Thymus (tissue), 11 donors: ENCODE measurements around the gene SLC25A22. TPM values are rescaled to one million over a fixed set of nuclear protein-coding genes. Genes with fewer than 3 reads are reported as not detected.

Experiments
- DNase-seq, 9 donors: peaks; one replicate each; pipeline ENCODE4 v3.0.0-alpha.2; 2013; ENCODE audit warnings: low spot score in 9 of 9, low read depth in 6 of 9, missing footprints in 1 of 9
- H3K27ac ChIP-seq, 2 donors: one replicate each; pipeline ENCODE4 v1.5.1; 2013; ENCODE audit warnings: control low read depth in 1 of 2, low read depth in 1 of 2, low read length in 1 of 2, mild to moderate bottlenecking in 1 of 2, moderate library complexity in 1 of 2
- H3K27me3 ChIP-seq, 2 donors: one replicate each; pipeline ENCODE4 v1.5.1; 2013; ENCODE audit warnings: low read length in 1 of 2; ENCODE audit not compliant: control insufficient read depth in 2 of 2, insufficient read depth in 1 of 2
- H3K36me3 ChIP-seq, 2 donors: one replicate each; pipeline ENCODE4 v1.5.1; 2013; ENCODE audit warnings: low read length in 1 of 2, mild to moderate bottlenecking in 1 of 2, moderate library complexity in 1 of 2; ENCODE audit not compliant: control insufficient read depth in 2 of 2, insufficient read depth in 2 of 2
- H3K4me1 ChIP-seq, 2 donors: one replicate each; pipeline ENCODE4 v1.5.1; 2013; ENCODE audit warnings: low read length in 2 of 2; ENCODE audit not compliant: control insufficient read depth in 2 of 2, insufficient read depth in 2 of 2
- H3K4me3 ChIP-seq, 2 donors: one replicate each; pipeline ENCODE4 v1.5.1; 2013; ENCODE audit warnings: low read length in 2 of 2, control low read depth in 1 of 2, mild to moderate bottlenecking in 1 of 2
- H3K9me3 ChIP-seq, 2 donors: one replicate each; pipeline ENCODE4 v1.5.1; 2013; ENCODE audit warnings: low read length in 1 of 2, mild to moderate bottlenecking in 1 of 2; ENCODE audit not compliant: control insufficient read depth in 2 of 2, insufficient read depth in 1 of 2
- WGBS: extraction: QIAGEN DNeasy Blood & Tissue Kit; methylation state at CpG from one replicate; pipeline ENCODE4 v1.1.7; 2013; 5-methylcytosine and 5-hydroxymethylcytosine counted together
- polyA plus RNA-seq: library from polyadenylated mRNA; stranded (reverse); fragments of 200-250 nt; gene quantifications from one replicate; pipeline ENCODE4 v1.2.3, GENCODE V29; 2013
- total RNA-seq: library from RNA; stranded (reverse); fragments of 120-200 nt; gene quantifications from one replicate; pipeline ENCODE4 v1.2.4, GENCODE V29; 2013
- donor health status: healthy.

Gene SLC25A22
- total and polyA plus RNA-seq, 2 donors, result 5.7 to 11.8 TPM

DNA sequence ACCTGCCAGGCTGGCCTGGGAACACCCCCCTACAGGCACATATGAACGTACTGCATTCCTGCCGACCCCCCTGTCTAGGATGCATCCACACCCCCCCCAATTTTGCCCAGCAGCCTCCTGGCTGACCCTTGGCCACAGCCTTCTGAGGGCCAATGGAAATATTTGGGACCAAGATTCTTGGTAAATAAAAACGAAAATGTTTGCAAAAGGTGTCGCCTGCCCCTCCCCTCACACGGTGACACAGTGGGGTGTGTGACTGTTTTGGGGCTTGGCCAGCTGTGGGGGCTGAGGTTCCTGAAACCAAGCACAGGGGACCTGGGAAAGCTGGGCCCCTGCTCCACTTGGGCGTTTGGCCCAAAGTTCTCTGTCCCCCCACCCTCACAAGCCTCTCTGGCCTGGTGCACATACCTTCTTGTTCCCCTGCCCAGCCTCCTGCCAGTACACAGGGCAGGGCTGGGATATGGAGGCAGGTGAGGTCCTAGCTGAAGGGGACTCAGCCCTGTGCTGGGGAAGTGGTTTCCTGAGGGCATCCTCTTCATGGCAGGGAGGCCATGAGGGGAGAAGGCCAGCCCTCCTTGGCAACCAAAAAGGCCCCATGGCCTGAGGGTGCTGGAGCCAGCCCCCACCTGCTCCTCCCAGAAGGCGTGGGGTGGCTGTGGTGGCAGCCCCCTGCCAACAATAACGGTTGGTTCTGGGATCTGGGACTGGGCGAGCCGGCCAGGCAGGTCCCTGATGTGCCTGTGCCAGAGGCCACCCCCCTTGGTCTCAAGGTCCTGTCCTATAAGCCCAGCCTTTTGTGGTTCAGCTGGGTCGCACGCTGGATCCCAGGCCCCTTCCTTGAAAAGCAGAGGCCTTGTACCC lies 27.5 kb upstream of the SLC25A22 start:
- H3K27ac ChIP-seq, result no peak overlapping the region
- H3K36me3 ChIP-seq, result peaks cover 18 to 40% of the 10 kb centered on the region in 2 donors
- no peak for DNase-seq
- H3K4me3 ChIP-seq, result no peak overlapping the region
- 97% methylated on average over 12 of the region's 12 CpGs for WGBS
- peaks cover 45 to 56% of the 10 kb centered on the region in 2 donors for H3K27me3 ChIP-seq
- peaks cover 3 to 18% of the 10 kb centered on the region in 2 donors for H3K9me3 ChIP-seq
- peaks cover 10 to 69% of the 10 kb centered on the region in 2 donors for H3K4me1 ChIP-seq

DNA sequence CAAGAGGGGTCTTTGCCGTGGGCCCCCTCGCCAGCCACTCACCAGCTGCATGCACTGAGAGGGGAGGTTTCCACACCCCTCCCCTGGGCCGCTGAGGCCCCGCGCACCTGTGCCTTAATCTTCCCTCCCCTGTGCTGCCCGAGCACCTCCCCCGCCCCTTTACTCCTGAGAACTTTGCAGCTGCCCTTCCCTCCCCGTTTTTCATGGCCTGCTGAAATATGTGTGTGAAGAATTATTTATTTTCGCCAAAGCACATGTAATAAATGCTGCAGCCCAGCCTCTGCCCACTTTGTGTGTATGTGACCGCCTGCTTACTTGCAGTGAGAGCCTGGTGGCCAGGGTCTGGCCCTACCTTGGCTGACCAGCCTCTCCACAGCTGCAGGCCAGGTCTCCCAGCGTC lies 26.9 kb upstream of the SLC25A22 start:
- 67% methylated on average over 11 of the region's 11 CpGs for WGBS
- no peak overlapping the region for H3K4me3 ChIP-seq
- H3K36me3 ChIP-seq, result peaks cover 18 to 41% of the 10 kb centered on the region in 2 donors
- peaks cover 16 to 69% of the 10 kb centered on the region in 2 donors for H3K4me1 ChIP-seq
- H3K27me3 ChIP-seq, result peaks cover 38 to 50% of the 10 kb centered on the region in 2 donors
- no peak for DNase-seq
- peaks cover under 1 to 13% of the 10 kb centered on the region in 2 donors for H3K9me3 ChIP-seq
- no peak overlapping the region for H3K27ac ChIP-seq

- Histone ChIP-seq H3K9me3 (peaks cover 0 to 7% of the 10 kb centered on the region in 2 donors), H3K27me3 (peaks cover 33 to 44% of the 10 kb centered on the region in 2 donors), H3K4me3 (no peak overlapping the region), H3K27ac (no peak overlapping the region), H3K4me1 (peaks cover 16 to 63% of the 10 kb centered on the region in 2 donors), H3K36me3 (peaks cover 18 to 41% of the 10 kb centered on the region in 2 donors)
- 97% methylated on average over 59 of the region's 59 CpGs for WGBS
- DNase-seq, result no peak
Measured at GRCh38 chr11:824292-824880, 26.3 kb upstream of the SLC25A22 start.

GRCh38 chr11:823441-824291 lies 25.6 kb upstream of the SLC25A22 start:
- 97% methylated on average over 53 of the region's 53 CpGs for WGBS
- H3K27me3 ChIP-seq, result peaks cover 25 to 37% of the 10 kb centered on the region in 2 donors
- peaks cover 16 to 62% of the 10 kb centered on the region in 2 donors for H3K4me1 ChIP-seq
- peaks cover 0 to under 1% of the 10 kb centered on the region in 2 donors for H3K9me3 ChIP-seq
- no peak overlapping the region for H3K27ac ChIP-seq
- H3K36me3 ChIP-seq, result peaks cover 18 to 41% of the 10 kb centered on the region in 2 donors
- no peak overlapping the region for H3K4me3 ChIP-seq
- DNase-seq, result no peak

- DNase-seq, result no peak
- peaks cover 12 to 47% of the 10 kb centered on the region in 2 donors for H3K4me1 ChIP-seq
Measured at GRCh38 chr11:821512-822371, 23.7 kb upstream of the SLC25A22 start.

DNA sequence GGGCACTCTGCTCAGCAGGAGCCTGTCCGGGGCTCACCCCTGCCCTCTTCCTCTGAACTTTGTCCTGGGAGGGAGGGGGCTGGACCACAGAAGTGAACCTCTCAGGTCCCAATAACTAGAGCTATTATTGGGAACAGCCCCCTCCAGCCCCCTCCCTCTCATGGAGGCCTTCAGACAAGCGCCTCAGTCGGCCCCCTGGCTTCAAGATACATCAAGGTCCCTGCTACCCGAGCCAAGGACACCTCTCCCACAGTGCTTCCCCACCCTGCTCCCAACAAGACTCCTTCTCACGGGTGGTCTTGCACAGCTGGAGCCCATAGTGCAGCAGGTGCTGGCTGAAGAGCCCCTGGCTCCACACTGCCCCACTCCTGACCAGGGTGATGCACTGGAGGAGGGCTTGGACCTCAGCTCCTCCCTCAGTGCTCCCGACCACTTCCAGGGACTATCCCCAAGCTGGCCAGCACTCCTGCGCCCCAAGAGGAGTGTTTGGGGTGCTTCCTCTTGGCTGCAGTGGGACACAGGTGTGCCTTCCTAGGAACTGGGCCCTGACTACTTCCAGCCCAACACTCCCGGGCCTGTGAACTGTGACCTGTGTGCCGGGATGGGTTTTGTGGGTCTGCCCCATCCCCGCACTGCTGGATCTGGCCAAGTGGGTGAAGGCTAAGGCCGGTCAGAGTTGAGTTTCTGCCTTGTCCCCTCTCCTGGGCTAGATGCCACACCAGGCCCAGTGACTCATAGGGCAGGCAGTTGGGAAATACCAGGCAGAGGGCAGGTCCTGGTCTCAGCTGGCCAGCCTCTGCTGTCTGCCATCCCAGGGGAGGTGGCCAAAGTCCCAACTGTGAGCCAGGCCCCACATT lies 22.8 kb upstream of the SLC25A22 start:
- peaks cover 18 to 43% of the 10 kb centered on the region in 2 donors for H3K36me3 ChIP-seq
- peaks cover under 1 to 9% of the 10 kb centered on the region in 2 donors for H3K27me3 ChIP-seq
- peak overlapping the region; percentile 52 to 95 for H3K4me3 ChIP-seq
- no peaks in the 10 kb centered on the region for H3K9me3 ChIP-seq
- peak overlapping the region in 1 of 2 donors; percentile 70 for H3K27ac ChIP-seq
- peaks cover 12 to 38% of the 10 kb centered on the region in 2 donors for H3K4me1 ChIP-seq
- WGBS, result 88% methylated on average over 11 of the region's 11 CpGs
- no peak for DNase-seq

More at GRCh38 chr11:821512-822371, 23.7 kb upstream of the SLC25A22 start:
- WGBS, result 82% methylated on average over 22 of the region's 22 CpGs
- H3K27me3 ChIP-seq, result peaks cover 7 to 18% of the 10 kb centered on the region in 2 donors
- H3K27ac ChIP-seq, result no peak overlapping the region
- peaks cover 18 to 41% of the 10 kb centered on the region in 2 donors for H3K36me3 ChIP-seq
- no peaks in the 10 kb centered on the region for H3K9me3 ChIP-seq
- H3K4me3 ChIP-seq, result no peak overlapping the region

GRCh38 chr11:819943-820649 lies 22.0 kb upstream of the SLC25A22 start:
- peak in 8 of 9 donors; percentile 59 to 94 (median 88) for DNase-seq
- Histone ChIP-seq H3K27ac (peak overlapping the region; percentile 83 to 94), H3K4me1 (peaks cover 12 to 30% of the 10 kb centered on the region in 2 donors), H3K36me3 (peaks cover 17 to 42% of the 10 kb centered on the region in 2 donors), H3K9me3 (no peaks in the 10 kb centered on the region), H3K4me3 (peak overlapping the region; percentile 52 to 95), H3K27me3 (peaks cover 0 to 1% of the 10 kb centered on the region in 2 donors)
- 6% methylated on average over 47 of the region's 47 CpGs for WGBS
